NCI-H2171 (cell line): Measurements from ENCODE around the gene RGMA.
A peak's percentile ranks its signal among the peaks of the same experiment; 100 is the strongest.
"Not testable (repeated sequence)": the region's sequence is repeated elsewhere in the genome, so short reads cannot be mapped to it uniquely, and the experiment has no call there.

Experiments used
- DNase-seq: peaks from one replicate; lab custom pipeline; 2025; lab: John Stamatoyannopoulos, UW

RGMA gene

DNA sequence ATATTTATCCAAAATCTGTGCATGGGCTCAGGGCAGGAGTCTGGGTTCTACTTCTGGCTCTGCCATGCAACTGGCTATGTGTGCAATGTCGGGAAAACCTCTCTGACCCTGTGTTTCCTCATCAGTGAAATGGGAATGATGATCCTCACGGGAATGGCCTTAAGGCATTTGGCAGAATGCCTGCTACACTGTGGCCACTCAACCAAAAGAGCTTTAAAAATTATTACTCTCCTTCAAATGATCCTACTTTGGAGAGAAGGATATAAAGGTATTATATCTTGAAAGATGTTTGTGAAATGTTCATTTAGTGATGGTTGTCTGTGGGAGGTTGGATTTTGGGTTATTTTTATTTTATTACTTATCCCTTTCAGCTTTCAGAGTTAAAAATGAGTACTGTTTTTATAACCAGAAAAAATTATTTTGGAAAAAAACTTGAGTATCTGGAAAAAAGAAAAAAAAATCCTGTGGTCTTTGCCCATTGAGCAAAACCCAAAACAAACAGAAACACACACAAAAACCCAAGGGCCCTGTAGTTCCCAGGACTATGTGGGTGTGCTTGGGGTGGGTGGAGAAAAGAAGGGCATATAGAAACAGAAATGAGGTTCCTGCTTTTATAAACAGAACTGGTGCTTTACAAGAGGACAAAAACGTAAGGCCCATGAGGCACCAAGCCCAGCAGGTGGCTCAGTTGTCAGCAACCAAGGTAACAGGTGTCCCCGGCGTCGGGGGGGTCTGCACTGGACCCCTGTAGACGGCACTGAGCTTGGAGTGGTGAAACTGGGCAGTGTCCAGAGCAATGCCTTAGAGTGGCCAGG lies 22.0 kb downstream of the RGMA start:
- no peak for DNase-seq

DNA sequence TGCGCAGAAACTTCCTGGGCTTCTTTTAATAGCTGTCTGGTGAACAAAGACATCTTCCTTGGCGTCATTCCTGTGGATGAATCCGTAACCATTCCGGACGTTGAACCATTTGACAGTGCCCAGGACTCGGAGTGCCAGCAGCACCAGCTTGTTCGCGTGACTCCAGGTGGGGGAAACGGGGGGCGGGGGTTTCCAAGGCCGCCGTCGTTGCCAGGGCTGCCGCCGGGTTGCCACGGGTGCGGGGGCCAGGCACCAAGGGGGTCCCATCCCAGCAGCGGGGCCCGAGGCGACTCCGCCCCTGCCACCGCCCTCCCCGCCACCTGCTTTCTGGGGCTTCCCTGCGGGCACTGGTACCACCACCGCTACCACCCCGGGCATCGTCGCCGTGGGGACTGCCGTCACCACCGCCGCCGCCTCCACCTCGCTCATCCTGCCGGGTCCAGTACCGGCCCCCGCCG lies 22.8 kb downstream of the RGMA start:
- no peak for DNase-seq

DNA sequence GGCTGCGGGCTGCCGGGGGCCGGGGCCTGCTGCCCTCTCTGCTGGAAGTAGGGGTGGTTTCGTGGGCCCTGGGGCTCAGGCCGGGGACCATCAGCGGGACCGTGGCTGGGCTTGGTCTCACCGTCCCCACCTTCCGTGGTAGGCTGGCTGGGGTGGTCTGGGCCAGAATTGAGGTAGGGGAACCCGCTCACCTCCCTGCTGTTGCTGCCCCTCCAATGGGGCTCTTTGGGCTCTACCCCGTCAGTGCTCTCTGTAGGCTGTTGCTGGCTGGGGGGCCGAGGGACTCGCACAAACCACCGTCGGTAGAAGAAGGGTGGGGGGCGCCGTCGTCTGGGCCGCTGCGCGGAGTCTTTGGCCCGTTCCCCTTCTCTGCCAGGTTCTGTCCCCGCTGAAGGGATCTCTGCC lies 23.4 kb downstream of the RGMA start:
- no peak for DNase-seq

DNA sequence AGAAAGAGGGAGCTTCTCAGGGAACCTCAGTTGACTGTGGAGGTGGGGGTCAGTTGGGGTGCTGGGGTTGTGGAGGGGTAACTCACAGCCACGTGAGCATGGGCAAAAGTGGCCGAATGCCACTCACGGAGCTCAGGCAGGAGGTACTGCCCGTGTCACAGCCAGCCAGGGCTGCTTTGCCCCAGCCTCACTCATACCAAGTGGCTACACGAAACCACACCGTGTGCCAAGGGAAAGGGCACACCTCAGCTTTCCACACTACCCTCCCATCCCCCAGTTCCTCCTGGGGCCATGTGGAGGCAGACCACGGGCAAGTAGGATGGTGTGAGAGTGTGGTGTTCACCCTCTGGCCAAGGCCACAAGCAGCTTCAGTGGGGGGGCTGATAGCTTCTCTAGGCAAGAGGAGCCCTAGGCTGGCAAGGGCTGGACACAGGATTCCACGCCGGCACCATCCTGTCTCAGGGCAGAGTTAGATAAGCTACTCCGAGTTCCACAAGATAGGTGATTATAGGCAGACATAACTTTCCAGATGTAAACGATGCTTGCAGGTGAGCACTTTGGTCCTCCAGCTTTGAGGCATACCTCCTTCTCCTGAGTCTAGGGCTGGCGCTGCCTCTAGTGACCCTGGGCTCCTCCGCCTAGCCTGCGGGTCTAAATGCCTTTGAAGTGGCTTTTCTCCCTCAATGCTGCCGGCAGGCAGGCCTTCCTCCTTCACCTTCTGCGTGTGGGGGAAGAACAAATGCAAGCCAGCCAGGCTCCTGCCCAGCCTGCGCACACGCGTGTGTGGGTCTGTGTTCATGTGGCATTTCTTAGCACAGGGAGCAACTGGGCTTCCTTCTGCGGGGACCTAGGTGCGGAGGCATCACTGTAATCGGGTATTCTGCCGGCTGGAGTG lies 25.0 kb downstream of the RGMA start:
- no peak for DNase-seq

DNA sequence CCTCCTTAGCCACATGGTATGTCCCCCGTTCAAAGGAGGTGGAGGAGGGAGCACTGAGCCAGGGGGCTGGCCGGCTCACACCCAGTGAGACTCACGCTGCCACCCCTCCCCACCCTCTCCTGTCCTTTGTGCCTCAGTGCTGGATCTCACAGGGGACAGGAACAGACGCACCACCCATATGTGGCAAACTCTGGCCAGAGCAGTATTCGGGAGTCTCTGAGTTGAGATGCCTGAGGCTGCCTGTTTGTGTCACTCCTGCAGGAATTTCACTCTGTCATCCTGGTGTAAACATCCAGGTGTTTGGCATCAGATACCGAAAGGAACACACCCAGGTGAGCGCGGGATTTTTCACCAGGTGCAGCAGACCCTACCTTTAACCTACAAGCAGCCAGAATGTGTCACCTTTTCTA lies 25.7 kb downstream of the RGMA start:
- DNase-seq: no peak

DNA sequence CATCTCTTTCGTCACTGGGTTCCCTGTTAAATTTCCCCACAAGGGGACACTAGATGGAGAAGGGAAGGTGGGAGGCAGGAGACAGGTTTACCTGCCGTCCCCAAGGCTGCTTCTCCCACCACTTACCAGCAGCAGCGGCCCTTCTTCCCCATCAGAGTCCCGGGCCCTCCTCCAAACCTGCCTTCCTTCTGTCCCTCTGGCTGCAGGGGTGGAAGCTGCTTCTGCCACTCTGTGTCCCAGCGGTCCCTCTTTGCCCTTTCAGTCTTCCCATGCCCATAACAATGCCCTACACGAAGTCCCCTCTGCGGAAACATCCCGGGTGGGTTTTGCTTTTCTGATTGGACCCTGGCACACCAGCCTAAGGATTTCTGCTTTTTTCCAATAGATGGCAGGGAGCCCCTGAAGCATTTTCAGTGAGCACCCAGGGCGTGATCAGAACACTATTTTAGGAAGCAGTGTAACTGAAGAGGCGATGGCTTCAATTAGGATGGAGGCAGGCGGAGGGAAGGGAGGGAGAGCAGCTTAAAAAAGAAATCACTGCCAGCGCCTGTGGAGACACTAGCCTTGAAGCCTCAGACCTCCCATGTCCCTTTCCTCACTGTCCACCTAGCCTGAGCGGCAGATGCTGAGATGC lies 26.3 kb downstream of the RGMA start:
- not testable (repeated sequence) for DNase-seq

DNA sequence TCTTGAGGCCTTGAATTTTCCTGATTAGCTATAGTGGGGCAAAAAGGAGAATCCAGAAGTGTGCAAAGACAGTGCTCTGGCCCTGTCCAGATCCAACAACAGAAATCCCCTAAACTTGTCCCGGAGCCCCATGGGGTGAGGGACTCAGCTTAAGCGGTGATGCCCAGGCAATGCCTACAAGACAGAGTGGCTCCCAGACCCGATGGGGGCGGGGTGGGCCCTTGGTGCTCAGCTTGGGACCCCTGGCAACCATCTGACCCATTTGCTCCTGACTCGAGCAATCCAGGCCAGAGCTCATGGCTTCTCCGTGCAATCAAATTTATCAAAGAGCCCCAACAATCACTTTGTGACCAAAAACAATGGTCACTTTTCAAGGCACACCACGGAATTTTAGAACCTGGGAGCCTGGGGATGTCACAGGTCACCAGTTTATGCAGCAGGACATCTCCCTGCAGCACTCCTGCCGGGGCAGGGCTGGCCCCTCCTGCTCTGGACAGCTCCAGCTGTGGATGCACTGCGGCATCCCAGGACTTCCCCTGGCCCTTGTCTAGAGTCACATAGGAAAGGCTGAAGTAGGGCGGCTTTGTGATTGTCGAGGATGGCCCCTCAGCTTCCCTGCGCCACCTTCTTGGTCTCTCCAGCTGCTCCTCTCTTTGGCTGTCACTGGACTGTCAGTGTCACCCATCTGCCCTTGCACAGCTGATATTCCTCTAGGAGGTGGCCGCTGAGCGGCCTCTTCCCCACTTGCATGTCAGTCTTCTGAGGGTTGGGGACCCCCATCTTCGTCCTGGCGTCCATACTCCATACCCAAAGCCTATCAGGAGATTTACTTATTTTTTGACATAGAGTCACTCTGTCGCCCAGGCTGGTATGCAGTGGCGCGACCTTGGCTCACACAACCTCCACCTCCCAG lies 28.4 kb downstream of the RGMA start:
- DNase-seq: no peak

DNA sequence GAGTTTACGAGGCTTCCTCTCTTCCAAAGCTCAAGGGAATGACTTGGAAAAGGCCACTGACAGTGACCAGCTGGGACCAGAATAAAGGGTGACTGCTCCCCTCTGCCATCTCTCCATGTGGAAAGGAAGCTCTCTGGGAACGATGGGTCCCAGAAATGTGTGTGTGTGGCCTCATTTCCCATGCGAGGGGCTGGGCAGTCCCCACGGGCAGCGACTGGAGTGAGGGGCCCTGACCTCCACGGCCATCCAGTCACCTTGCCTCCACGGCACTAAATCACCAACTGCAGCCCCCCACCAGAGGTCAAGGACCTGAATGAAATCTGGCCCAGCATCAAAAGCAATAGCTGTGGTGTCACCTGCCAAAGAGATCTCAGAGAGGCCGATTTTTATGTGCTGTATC lies 29.6 kb downstream of the RGMA start:
- no peak for DNase-seq

DNA sequence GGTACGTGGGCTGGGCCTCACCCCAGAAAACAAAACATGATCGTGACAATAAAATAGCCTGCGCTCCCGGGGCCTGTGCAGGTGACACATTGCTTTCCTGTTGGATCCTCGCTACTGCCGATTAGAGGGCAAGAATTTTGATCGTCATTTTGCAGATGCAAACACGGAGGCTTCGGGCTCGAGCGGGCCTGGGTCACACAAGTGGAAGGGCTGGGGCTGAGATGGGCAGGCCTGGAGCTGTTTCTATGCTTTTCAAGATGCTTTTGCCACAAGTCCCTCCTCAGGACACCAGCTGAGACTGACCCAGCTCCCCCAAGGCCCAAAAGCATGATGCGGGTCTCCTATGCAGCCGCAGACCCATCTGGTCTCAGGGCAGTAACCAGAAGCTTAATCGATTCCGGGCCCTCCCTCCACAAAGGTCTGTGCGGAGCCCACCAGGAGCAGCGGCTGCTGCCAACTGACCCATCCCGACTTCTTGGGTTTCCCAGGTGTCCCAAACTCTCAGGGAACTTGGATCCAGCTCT lies 30.0 kb downstream of the RGMA start:
- no peak for DNase-seq

DNA sequence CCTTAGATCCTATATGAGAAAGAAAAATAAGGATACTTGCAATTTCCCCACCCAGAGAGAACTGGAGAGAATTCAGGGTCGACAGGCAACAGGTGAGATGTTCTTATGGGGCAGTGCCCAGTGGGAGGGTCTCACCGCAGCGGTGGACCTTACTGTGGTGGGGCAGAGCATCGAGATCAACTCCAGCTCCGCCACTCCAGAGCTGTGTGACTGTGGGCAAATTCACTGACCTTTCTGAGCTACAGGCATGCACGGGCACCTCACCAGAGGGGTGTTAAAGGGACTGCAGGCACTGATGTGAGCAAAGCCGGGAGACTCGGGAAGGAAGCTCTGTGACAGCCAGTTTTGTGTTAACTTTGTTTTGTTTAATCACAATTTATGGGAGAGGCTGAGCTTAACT lies 30.9 kb downstream of the RGMA start:
- DNase-seq: no peak

DNA sequence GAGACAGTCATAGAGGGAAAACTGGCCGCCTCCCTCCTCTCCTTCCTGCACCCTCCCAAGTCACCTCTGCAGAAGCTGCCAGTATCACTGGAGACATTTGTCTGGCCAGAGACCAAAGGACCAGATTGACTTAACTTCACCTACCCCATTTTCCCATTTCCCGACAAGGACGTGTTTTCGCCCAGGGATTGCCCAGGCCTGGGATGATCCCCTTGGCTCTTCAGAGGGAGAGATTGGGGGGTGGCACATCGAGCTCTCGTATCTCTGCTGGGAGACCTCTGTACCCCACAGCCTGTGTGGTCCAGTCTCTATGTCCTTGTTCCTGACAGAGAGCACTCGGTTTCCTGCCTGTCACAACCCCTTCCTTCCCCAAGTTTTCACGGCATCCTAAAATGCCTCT lies 31.4 kb downstream of the RGMA start:
- DNase-seq: no peak

DNA sequence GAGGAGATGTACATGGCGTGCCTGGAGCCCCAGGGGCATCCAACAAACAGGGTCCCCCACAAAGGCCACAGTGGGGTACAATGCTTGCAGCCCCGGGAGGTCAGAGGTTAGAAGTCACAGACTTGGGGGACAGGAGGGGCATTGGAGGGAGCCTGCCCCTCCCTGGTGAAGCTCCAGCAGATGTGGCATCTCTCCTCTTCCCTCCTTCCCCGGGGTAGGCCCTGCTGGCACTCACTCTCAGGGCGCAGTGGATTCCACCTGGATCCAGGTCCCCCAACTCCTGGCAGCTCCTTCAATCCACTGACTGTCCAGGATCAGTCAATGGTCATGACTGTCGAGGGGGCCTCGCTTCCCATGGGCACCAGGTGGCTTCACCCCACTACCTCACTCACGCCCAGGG lies 32.2 kb downstream of the RGMA start:
- no peak for DNase-seq

DNA sequence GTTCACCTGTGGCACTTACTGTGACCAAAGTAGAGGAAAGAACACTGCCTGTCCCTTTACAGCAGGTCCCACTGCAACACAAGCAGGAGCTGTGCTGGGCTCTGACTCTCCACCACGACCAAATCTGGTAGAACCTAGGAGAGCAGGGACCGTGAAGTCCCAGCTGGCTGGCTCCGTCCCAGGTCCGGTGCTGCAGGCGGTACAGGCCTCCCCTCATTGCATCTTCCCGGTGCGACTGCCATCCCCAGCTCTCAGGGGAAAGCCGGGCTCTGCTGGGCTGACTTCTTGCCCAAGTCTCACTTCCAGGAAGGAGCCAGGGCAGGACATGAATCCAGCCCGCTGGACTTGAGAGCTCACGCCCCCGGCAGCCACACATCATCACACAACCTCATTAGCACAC lies 33.8 kb downstream of the RGMA start:
- DNase-seq: no peak

DNA sequence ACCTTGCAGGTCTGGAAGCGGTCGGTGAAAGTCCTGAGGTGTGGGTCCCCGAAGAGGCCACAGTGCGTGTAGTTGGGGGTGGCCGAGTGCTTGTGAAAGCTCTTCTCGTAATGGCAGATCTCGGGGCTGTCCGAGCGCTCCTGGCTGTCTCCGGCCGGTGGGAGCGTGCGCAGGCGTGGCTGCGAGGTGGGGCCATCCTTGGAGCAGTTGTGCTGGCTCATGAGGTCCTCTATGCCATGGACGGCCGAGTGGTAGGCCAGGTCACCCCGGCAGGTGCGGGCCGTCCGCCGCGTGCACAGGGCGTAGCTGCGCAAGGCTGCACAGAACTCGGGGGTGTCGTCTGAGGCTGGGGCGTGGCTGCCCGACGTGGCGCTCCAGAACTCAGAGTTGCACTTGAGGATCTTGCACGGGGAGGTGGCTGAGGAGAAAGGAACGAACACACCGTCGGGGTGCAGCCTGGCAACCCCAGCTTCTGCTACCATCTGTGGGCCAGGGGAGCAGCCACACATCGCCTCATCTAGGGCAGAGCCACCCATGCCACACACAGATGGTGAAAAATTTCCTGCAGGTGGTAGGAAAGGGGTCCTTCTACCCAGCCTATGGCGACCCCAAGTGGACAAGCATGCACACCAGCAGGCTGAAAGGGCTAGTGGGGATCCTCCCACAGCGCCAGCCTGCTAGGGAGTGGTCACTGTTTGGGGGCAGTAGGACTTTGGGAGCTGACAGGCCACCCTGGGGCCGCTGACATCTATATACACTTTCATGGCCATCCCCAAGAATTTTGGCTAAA lies 36.7 kb downstream of the RGMA start:
- DNase-seq: no peak

DNA sequence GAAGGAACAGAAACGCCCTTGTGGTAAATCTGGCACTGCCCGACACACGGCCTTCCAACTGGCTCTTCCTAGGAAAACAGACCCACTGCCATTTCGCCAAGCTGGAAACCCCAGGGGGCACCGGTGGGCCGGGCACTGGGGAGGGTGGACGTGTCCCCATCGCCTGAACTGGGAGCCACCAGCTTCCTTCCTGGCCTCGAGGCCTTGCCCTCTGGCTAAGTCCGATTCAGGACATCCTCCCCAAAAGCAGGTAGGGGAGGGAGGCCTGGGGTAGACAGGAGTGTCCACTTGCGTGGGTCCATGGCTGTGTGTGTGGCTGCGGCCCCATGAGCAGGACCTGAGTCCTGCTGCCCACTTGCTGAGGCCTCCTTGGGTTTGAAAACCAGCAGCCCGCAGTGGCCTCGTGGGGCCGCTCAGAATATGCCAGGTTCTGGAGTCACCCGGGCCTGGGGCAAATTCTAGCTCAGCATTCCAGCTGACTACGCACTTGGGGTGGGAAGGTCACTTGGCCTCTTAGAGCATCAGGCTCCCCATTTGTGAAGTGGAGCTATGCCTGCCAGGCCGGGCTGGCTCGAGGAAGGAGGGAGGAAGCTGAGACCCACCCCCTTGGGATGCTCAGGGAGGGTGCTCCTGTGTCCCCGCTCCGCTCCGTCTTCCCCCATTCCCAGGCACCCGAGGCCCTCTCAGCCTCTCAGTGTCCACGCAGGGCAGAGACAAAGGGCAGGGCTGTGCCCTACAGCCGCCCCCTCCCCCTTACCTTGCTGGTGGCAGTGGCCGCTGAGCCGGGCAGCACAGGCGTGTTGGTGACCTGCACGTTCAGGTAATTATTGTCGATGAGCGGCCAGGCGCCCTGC lies 37.5 kb downstream of the RGMA start:
- DNase-seq: no peak

DNA sequence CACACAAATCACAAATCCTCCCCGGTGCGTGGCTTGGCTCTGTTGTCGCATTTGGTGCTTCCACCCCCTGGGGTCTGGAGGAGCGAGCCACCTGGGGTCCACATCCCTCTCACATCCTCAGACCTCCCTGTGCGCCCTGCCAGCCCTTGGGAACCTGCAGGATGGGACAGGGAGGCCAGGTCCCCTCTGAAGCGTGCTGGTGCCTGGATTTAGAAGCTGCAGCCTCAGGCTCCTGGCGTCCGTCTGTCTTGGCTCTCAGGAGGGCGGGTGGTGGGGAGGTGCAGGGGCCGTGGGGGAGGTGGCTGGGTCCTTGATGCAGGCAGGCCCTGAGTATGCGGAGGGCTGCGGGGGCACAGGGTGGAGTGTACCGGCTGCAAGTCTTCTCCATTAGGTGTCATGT lies 38.4 kb downstream of the RGMA start:
- no peak for DNase-seq

DNA sequence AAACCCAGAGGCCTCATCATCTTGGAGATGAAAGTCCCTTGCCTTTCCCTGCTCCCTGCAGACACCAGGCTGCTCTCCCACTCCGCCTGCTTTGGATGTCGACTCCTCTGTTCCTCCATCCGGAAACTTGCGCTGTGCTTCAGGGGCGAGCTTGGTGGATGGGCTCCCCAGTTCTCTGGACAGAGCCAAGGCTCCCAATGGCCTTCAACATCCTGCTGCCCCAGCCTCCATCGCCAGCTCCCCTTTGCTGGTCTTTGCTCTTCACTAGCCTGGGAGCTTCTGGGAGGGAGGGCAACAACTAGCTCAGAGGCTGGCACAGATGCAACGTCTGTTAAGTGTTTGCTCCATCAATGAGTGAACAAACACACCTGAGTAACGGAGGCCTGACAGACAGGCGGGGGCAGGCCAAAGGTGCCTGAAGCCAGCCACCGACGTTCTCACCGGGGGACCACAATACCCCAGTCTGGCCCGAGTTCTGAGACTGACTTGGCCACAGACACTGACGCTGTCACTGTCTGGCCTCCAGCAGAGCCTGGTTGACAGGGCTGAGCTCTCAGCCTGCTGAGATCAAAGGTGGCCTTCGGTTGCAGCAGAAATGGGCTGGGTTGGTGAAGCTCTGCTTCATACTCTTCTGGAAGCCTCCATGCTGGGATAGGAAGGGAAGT lies 39.0 kb downstream of the RGMA start:
- no peak for DNase-seq

DNA sequence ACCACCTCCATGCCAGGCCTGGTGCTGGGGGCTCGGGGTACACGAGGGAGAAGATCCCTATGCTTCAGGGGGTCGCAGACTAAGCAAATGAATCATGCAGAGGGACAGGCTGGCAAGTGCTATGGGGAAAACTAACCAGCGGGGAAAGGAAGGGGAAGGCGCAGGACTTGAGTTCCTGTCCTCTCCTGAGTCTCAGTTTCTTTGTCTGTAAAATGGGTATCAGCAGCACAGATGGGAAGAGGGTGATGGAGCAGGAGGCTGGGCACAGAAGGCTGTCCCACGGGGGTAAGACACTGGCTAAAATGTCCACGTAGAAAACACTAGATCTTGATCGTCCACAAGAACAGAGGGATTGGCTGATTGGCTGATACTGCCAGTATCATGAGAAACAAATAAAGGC lies 39.8 kb downstream of the RGMA start:
- no peak for DNase-seq

DNA sequence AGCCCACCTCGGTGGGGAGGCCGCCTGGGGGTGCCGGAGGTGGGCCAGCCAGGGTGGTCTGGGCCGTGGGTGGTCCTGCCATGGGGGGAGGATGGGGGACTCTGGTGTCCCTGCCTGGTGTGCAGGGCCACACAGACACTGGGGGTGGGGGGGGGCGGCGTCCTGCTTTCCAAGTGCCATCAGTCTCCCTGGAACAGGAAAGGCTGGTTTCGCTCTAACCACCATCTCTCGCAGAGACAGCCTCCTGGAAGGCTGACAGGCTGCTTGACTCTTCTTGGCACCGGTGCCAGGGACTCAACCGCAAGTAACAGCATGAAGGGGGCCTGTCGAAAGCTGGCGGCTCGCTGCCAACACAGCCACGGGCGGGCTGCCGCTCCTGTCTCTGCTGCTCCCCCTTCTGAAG lies 40.3 kb downstream of the RGMA start:
- peak; percentile 65 for DNase-seq
